Ishikawa (cell line): Measurements from ENCODE around the gene FOXB1.

Source experiments
- EP300 ChIP-seq: IDR thresholded peaks from 2 replicates; pipeline ENCODE4 v1.6.1; 2012; ENCODE audit warnings: borderline replicate concordance
- ZBTB7A ChIP-seq: IDR thresholded peaks from 2 replicates; pipeline ENCODE4 v1.6.1; 2012; ENCODE audit warnings: low read depth
- TF ChIP-seq, protein P1 (sequence below): IDR thresholded peaks from 2 replicates; pipeline ENCODE4 v1.6.1; 2012
- TF ChIP-seq, protein P2 (sequence below): IDR thresholded peaks from 2 replicates; pipeline ENCODE4 v1.6.1; 2012

DNA sequence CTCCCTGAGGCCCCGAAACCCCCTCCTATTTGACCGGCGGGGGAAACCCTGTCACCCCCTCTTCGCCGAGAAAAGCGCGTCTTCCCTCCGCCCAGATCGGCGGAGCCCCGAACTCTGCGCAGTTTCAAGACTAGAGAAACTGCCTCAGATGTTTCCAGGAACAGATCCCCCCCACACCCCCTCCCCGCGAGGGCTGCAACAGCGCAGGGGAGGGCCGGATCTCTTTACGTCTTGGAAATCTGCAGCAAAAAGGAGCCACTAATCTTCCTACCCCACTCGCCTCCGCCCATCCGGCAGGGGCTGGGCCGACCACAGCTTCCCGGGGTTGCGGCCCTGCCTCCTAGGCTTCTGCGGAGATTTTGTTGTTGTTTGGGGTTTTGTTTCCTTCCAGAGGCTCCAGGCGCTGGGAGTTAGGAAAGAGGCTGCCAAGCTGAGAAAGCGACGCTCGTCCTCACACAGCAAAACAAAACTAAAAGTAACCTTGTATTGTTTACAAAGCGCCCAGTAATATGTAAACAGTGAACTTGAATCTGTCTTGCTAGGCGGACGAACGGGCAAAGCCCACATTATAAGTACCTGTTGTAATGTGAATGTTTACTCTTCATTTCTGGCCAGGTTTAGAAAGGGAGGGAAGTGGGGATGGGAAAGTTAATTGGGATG is 2.2 kb downstream of the FOXB1 start:
- TF ChIP-seq ZBTB7A (no peak), EP300 (no peak)
- TF ChIP-seq, protein P1, sequence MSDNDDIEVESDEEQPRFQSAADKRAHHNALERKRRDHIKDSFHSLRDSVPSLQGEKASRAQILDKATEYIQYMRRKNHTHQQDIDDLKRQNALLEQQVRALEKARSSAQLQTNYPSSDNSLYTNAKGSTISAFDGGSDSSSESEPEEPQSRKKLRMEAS: no peak
- TF ChIP-seq, protein P2, sequence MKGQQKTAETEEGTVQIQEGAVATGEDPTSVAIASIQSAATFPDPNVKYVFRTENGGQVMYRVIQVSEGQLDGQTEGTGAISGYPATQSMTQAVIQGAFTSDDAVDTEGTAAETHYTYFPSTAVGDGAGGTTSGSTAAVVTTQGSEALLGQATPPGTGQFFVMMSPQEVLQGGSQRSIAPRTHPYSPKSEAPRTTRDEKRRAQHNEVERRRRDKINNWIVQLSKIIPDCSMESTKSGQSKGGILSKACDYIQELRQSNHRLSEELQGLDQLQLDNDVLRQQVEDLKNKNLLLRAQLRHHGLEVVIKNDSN: no peak
